Measurements from ENCODE around the gene ZBTB18.

The ZBTB18 gene

GRCh38 chr1:244011786-244012185 lies 39.3 kb upstream of the ZBTB18 start:
- TF ChIP-seq CTCF (IDR thresholded peaks at IDR 0.05): no peak

- TF ChIP-seq CTCF (IDR thresholded peaks at IDR 0.05): no peak
These were observed 38.9 kb upstream of the ZBTB18 start for GRCh38 chr1:244012202-244012601.

GRCh38 chr1:244013100-244013499 lies 38.0 kb upstream of the ZBTB18 start:
- TF ChIP-seq CTCF (IDR thresholded peaks at IDR 0.05): no peak

- TF ChIP-seq CTCF (IDR thresholded peaks at IDR 0.05): no peak
These were observed 31.0 kb upstream of the ZBTB18 start for GRCh38 chr1:244019982-244020485.

GRCh38 chr1:244021427-244021826 lies 29.7 kb upstream of the ZBTB18 start:
- no peak for TF ChIP-seq CTCF (IDR thresholded peaks at IDR 0.05)

GRCh38 chr1:244022311-244022710 lies 28.8 kb upstream of the ZBTB18 start:
- no peak for TF ChIP-seq CTCF (IDR thresholded peaks at IDR 0.05)

- TF ChIP-seq CTCF (IDR thresholded peaks at IDR 0.05): no peak
These were observed 28.1 kb upstream of the ZBTB18 start for GRCh38 chr1:244022864-244023440.

Measured in LNCAP (cell line).